Calu3 (cell line): ENCODE data around the gene OR52D1. TPM values are rescaled to one million over a fixed set of nuclear protein-coding genes. Genes with fewer than 3 reads are reported as not detected.

Experiments
- BruUV-seq: library from RNA; stranded (reverse); fragments of 400-500 nt; replicated peaks from 2 replicates; lab custom pipeline; 2021; lab: Mats Ljungman, UMichigan
- CTCF ChIA-PET: fragments of 300-600 bp; sonication (Branson Sonifier 250); formaldehyde crosslinking; loops from one replicate; lab custom pipeline; 2022; ENCODE audit warnings: antibody characterized with exemption; lab: Charles Lee
- DNase-seq: peaks from one replicate; pipeline ENCODE4 v3.0.0; 2022
- H3K27ac Mint-ChIP-seq: one replicate; pipeline ENCODE4 v1.8.0; 2022; ENCODE audit warnings: mixed read lengths; ENCODE audit not compliant: unreplicated experiment
- H3K27me3 Mint-ChIP-seq: one replicate; pipeline ENCODE4 v1.8.0; 2022; ENCODE audit warnings: mixed read lengths; ENCODE audit not compliant: unreplicated experiment
- H3K36me3 Mint-ChIP-seq: one replicate; pipeline ENCODE4 v1.8.0; 2022; ENCODE audit warnings: mild to moderate bottlenecking, moderate library complexity, mixed read lengths; ENCODE audit not compliant: insufficient read depth, unreplicated experiment
- H3K4me1 Mint-ChIP-seq: one replicate; pipeline ENCODE4 v1.8.0; 2022; ENCODE audit warnings: mild to moderate bottlenecking, low read depth, mixed read lengths; ENCODE audit not compliant: unreplicated experiment
- H3K4me3 Mint-ChIP-seq: one replicate; pipeline ENCODE4 v1.8.0; 2022; ENCODE audit warnings: mild to moderate bottlenecking, low read depth, moderate library complexity, mixed read lengths; ENCODE audit not compliant: unreplicated experiment
- H3K9me3 Mint-ChIP-seq: one replicate; pipeline ENCODE4 v1.8.0; 2022; ENCODE audit warnings: low read depth, mixed read lengths; ENCODE audit not compliant: unreplicated experiment
- CTCF ChIP-seq: fragments of 200-600 bp; IDR thresholded peaks from one replicate; pipeline ENCODE4 v1.8.0; 2022; ENCODE audit warnings: antibody characterized with exemption; ENCODE audit not compliant: unreplicated experiment
- intact Hi-C: fragments of 100-400 bp; cut with micrococcal nuclease; formaldehyde crosslinking; loops from one replicate; pipeline ENCODE4 v1.10.0; 2022; ENCODE audit not compliant: unreplicated experiment
- total RNA-seq: library from RNA; stranded (reverse); gene quantifications from 2 replicates; pipeline ENCODE4 v1.2.3, GENCODE V29; 2022

OR52D1 gene
- total RNA-seq, 1 experiment from 2014 or later = not detected

- Mint-ChIP-seq H3K27ac (no peak overlapping the region), H3K27me3 (peaks cover 75% of the 10 kb centered on the region), H3K4me3 (no peak overlapping the region), H3K9me3 (no peaks in the 10 kb centered on the region), H3K4me1 (no peaks in the 10 kb centered on the region), H3K36me3 (no peaks in the 10 kb centered on the region)
- BruUV-seq = no TSS peak
- intact Hi-C loops = no loop called here
- DNase-seq = no peak
- CTCF ChIA-PET = no interaction called here
- no peak for TF ChIP-seq CTCF
Observed at GRCh38 chr11:5505363-5506048, 17.0 kb downstream of the OR52D1 start.

DNA sequence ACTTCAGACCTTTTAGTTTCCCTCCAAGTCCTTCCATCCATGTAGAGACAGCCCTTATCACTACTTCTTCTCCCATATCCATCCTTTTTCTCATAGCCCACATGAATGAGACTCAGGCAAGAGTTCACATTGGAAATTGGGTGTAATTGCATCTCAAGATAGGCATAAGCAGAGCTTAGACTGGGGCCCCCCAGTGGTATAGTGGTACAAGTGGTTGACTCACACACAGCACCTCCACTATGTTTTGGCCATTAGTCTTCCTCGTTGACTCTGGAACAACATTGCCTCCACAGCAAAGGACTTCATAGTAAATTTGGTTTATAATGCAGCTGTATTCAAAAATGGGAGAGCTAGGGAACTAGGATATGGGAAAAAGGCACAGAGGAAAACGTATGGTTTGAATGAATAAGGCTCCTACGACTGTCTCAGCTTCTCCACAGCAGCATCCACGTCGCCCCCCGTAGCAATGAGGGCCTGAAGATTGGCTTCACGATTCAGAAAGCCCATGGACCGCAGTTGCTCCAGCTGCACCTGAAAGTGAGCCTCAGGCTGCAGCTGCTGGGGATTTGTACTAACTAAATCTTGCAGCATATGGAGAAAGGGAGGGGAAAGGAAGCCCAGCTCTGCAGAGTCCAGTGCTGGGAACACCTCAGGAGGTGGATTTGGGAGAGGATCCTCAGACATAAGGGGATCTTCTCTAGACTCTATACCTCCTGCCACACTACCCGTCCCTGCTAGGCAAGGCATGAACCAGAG is 18.9 kb downstream of the OR52D1 start:
- no peaks in the 10 kb centered on the region for H3K4me1 Mint-ChIP-seq
- H3K9me3 Mint-ChIP-seq = no peaks in the 10 kb centered on the region
- no peak overlapping the region for H3K27ac Mint-ChIP-seq
- DNase-seq = no peak
- CTCF ChIA-PET = no interaction called here
- peaks cover 75% of the 10 kb centered on the region for H3K27me3 Mint-ChIP-seq
- no peak for TF ChIP-seq CTCF
- intact Hi-C loops = no loop called here
- BruUV-seq = no TSS peak
- no peak overlapping the region for H3K4me3 Mint-ChIP-seq
- no peaks in the 10 kb centered on the region for H3K36me3 Mint-ChIP-seq

DNA sequence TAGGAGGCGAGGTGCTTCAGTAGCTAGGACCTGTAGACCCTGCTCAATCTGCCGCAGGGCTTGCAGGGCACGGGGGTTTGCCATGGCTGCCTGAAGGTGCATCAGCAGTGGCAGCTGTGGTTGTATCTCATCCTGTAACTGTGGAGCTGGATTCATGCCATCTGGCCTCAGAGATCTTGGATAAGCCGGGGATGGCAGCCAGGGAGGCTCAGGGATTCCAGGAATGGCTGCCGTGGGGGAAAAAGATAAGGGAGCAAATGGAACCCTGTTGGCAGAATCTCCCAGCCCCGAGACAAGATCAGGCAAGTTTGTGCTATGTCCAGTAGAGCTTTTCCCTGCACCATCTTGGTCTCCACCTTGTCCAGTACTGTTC is 19.4 kb downstream of the OR52D1 start:
- no peak for DNase-seq
- Mint-ChIP-seq H3K9me3 (no peaks in the 10 kb centered on the region), H3K4me3 (no peak overlapping the region), H3K27ac (no peak overlapping the region), H3K4me1 (no peaks in the 10 kb centered on the region), H3K27me3 (peaks cover 77% of the 10 kb centered on the region), H3K36me3 (no peaks in the 10 kb centered on the region)
- intact Hi-C loops = no loop called here
- no peak for TF ChIP-seq CTCF
- no TSS peak for BruUV-seq
- CTCF ChIA-PET = no interaction called here

DNA sequence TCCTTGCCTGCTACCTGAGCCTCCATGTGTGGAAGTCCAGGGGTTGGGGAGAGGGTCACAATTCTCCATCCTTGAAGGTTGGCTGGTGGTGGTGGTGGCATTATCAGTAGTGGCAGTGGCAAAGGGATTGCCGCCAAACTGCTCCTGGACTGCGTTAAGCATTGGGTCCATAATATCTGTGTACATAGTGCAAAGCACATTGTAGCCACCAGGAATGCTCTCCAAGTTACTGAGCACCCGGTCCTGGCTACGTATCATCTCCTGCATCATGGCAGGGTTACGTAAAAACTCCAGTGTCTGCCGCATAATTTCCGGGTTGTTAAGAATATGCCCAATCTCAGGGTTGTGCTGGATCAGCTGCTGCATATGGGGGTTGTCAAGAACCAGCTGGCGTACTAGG is 20.1 kb downstream of the OR52D1 start:
- no TSS peak for BruUV-seq
- Mint-ChIP-seq H3K36me3 (no peaks in the 10 kb centered on the region), H3K9me3 (no peaks in the 10 kb centered on the region), H3K4me3 (no peak overlapping the region), H3K27me3 (peaks cover 83% of the 10 kb centered on the region), H3K4me1 (no peaks in the 10 kb centered on the region), H3K27ac (no peak overlapping the region)
- CTCF ChIA-PET = no interaction called here
- no peak for DNase-seq
- no peak for TF ChIP-seq CTCF
- intact Hi-C loops = no loop called here
